Keratinocyte (primary cell): ENCODE results near the gene SYMPK. TPM values are rescaled to one million over a fixed set of nuclear protein-coding genes. Genes with fewer than 3 reads are reported as not detected.
A peak's percentile ranks its signal among the peaks of the same experiment; 100 is the strongest.

Source experiments
- DNase-seq: peaks from one replicate; pipeline ENCODE4 v3.0.0-alpha.2; 2011; ENCODE audit warnings: low read depth, missing footprints, low spot score
- FAIRE-seq: peaks from 2 replicates; lab custom pipeline; 2011; peaks lifted over from hg19 to GRCh38; lab: Jason Lieb, UNC
- H2AFZ ChIP-seq: 2 replicates; pipeline ENCODE4 v1.6.0; 2012; ENCODE audit warnings: low read length, control low read depth, inconsistent platforms; ENCODE audit not compliant: control insufficient read depth
- H3K27ac ChIP-seq: 2 replicates; pipeline ENCODE4 v1.5.1; 2011; ENCODE audit warnings: low read length; ENCODE audit not compliant: control insufficient read depth, insufficient read depth
- H3K27me3 ChIP-seq: 3 replicates; pipeline ENCODE4 v1.6.0; 2011; ENCODE audit warnings: low read length; ENCODE audit not compliant: control insufficient read depth, insufficient read depth; ENCODE audit errors: extremely low read depth
- H3K36me3 ChIP-seq, 2 experiments: 2 replicates in 1 of 2; 3 replicates in 1 of 2; pipeline ENCODE4 v1.5.1; 2011; ENCODE audit warnings: low read length in 2 of 2, mild to moderate bottlenecking in 1 of 2; ENCODE audit not compliant: control insufficient read depth in 2 of 2, insufficient read depth in 2 of 2; ENCODE audit errors: extremely low read depth in 1 of 2
- H3K4me1 ChIP-seq: 3 replicates; pipeline ENCODE4 v1.5.1; 2011; ENCODE audit warnings: low read length; ENCODE audit not compliant: control insufficient read depth, insufficient read depth; ENCODE audit errors: extremely low read depth
- H3K4me2 ChIP-seq: 3 replicates; pipeline ENCODE4 v1.6.0; 2011; ENCODE audit warnings: low read depth, low read length; ENCODE audit not compliant: control insufficient read depth, insufficient read depth; ENCODE audit errors: extremely low read depth
- H3K4me3 ChIP-seq, 3 experiments: fragments of 200-600 bp in 1 of 3; sonication (generic) in 1 of 3; 2 replicates in 2 of 3; 3 replicates in 1 of 3; pipeline ENCODE4 v1.5.1; 2011 to 2016; ENCODE audit warnings: low read length in 3 of 3, mild to moderate bottlenecking in 3 of 3, control low read depth in 2 of 3, inconsistent platforms in 1 of 3, low read depth in 1 of 3, mixed read lengths in 1 of 3, mixed run types in 1 of 3, moderate library complexity in 1 of 3; ENCODE audit not compliant: control insufficient read depth in 2 of 3, insufficient read depth in 2 of 3; ENCODE audit errors: extremely low read depth in 1 of 3
- H3K79me2 ChIP-seq: 2 replicates; pipeline ENCODE4 v1.6.0; 2012; ENCODE audit warnings: low read length; ENCODE audit not compliant: control insufficient read depth, insufficient read depth
- H3K9ac ChIP-seq: 3 replicates; pipeline ENCODE4 v1.6.0; 2011; ENCODE audit warnings: low read length; ENCODE audit not compliant: control insufficient read depth, insufficient read depth; ENCODE audit errors: extremely low read depth
- H3K9me1 ChIP-seq: 3 replicates; pipeline ENCODE4 v1.6.0; 2011; ENCODE audit warnings: low read length; ENCODE audit not compliant: control insufficient read depth, insufficient read depth; ENCODE audit errors: extremely low read depth
- H3K9me3 ChIP-seq: 2 replicates; pipeline ENCODE4 v1.5.1; 2012; ENCODE audit warnings: low read depth, low read length; ENCODE audit not compliant: control insufficient read depth
- H4K20me1 ChIP-seq: 3 replicates; pipeline ENCODE4 v1.6.0; 2011; ENCODE audit warnings: low read length; ENCODE audit not compliant: control insufficient read depth, insufficient read depth; ENCODE audit errors: extremely low read depth
- CTCF ChIP-seq, 3 experiments: IDR thresholded peaks in 1 of 3; conservative IDR thresholded peaks in 1 of 3; optimal IDR thresholded peaks in 1 of 3; 2 replicates in 2 of 3; 3 replicates in 1 of 3; pipeline versions ENCODE3 to v1.5.1; 2011; ENCODE audit warnings: low read length in 3 of 3, mild to moderate bottlenecking in 3 of 3, moderate library complexity in 2 of 3, control low read depth in 1 of 3, inconsistent platforms in 1 of 3; ENCODE audit not compliant: insufficient read depth in 2 of 3; ENCODE audit errors: extremely low read depth in 1 of 3
- EZH2 ChIP-seq: IDR thresholded peaks from one replicate; pipeline ENCODE4 v1.6.1; 2012; ENCODE audit warnings: inconsistent platforms, mild to moderate bottlenecking, low read length, moderate library complexity
- dilution Hi-C: fragments of 300-500 bp; cut with MboI; formaldehyde crosslinking; loops from one replicate; pipeline ENCODE4 v1.7.0; 2020; ENCODE audit warnings: low sequenced_read_pairs; ENCODE audit not compliant: extremely low pct_ligation_motif_present
- polyA plus RNA-seq, 5 experiments: library from polyadenylated mRNA; depleted of rRNA in 3 of 5; stranded (reverse) in 3 of 5; stranded (forward) in 1 of 5; unstranded in 1 of 5; fragments of >200 nt; gene quantifications; 1 replicate in 1 of 5; 2 replicates in 3 of 5; 3 replicates in 1 of 5; pipeline versions ENCODE4 v1.2.1 to v1.2.3, GENCODE V29; 2011 to 2012; ENCODE audit warnings: missing spikeins in 2 of 5, low read depth in 1 of 5, low replicate concordance in 1 of 5

The SYMPK gene
- polyA plus RNA-seq, 1 donor (not counting 4 experiments of a cell fraction or from before 2014, with no cell fraction given) = 56.0 TPM

GRCh38 chr19:45824531-45825262, 38.2 kb downstream of the SYMPK start:
- Histone ChIP-seq H3K4me1 (peaks cover 11% of the 10 kb centered on the region), H3K27ac (no peak overlapping the region)
- dilution Hi-C loops = no loop called here

GRCh38 chr19:45824041-45824471, 38.9 kb downstream of the SYMPK start:
- H3K4me3 ChIP-seq = no peak overlapping the region
- no peaks in the 10 kb centered on the region for H3K9me3 ChIP-seq
- H2AFZ ChIP-seq = no peak overlapping the region
- peaks cover 3% of the 10 kb centered on the region for H3K9me1 ChIP-seq
- dilution Hi-C loops = no loop called here
- no peak overlapping the region for H3K9ac ChIP-seq
- TF ChIP-seq CTCF (optimal IDR thresholded peaks at IDR 0.05 in 1 of 3, IDR thresholded peaks at IDR 0.05 in 1 of 3, conservative IDR thresholded peaks at IDR 0.05 in 1 of 3; ENCODE audit: extremely low read depth in 1 of 3, insufficient read depth in 2 of 3, low read length in 3 of 3) (no peak), EZH2 (no peak)
- no peak overlapping the region for H3K27ac ChIP-seq
- no peaks in the 10 kb centered on the region for H4K20me1 ChIP-seq
- no peaks in the 10 kb centered on the region for H3K27me3 ChIP-seq
- no peak overlapping the region for H3K4me2 ChIP-seq
- FAIRE-seq = peak; percentile 5
- H3K36me3 ChIP-seq = peaks cover 37 to 38% of the 10 kb centered on the region in 2 experiments
- DNase-seq = peak; percentile 71
- H3K4me1 ChIP-seq = peaks cover 11% of the 10 kb centered on the region
- no peaks in the 10 kb centered on the region for H3K79me2 ChIP-seq

More at GRCh38 chr19:45824531-45825262, 38.2 kb downstream of the SYMPK start:
- H4K20me1 ChIP-seq = no peaks in the 10 kb centered on the region
- no peak overlapping the region for H3K4me2 ChIP-seq
- TF ChIP-seq EZH2 (no peak), CTCF (optimal IDR thresholded peaks at IDR 0.05 in 1 of 3, IDR thresholded peaks at IDR 0.05 in 1 of 3, conservative IDR thresholded peaks at IDR 0.05 in 1 of 3; ENCODE audit: extremely low read depth in 1 of 3, insufficient read depth in 2 of 3, low read length in 3 of 3) (no peak)
- no peak for DNase-seq
- FAIRE-seq = no peak
- H3K36me3 ChIP-seq = peaks cover 41 to 44% of the 10 kb centered on the region in 2 experiments
- H3K9me1 ChIP-seq = peaks cover 3% of the 10 kb centered on the region
- no peak overlapping the region for H3K9ac ChIP-seq
- H3K27me3 ChIP-seq = no peaks in the 10 kb centered on the region
- no peak overlapping the region for H2AFZ ChIP-seq
- H3K79me2 ChIP-seq = no peaks in the 10 kb centered on the region
- no peak overlapping the region for H3K4me3 ChIP-seq
- no peaks in the 10 kb centered on the region for H3K9me3 ChIP-seq
